Fibroblast of skin of back (primary cell): Measurements from ENCODE around the gene DYNLT2B.
A peak's percentile ranks its signal among the peaks of the same experiment; 100 is the strongest.
"Not testable (repeated sequence)": the region's sequence is repeated elsewhere in the genome, so short reads cannot be mapped to it uniquely, and the experiment has no call there.

Experiments used
- DNase-seq: peaks from one replicate; pipeline ENCODE4 v3.0.0-alpha.2; 2013

The DYNLT2B gene

DNA sequence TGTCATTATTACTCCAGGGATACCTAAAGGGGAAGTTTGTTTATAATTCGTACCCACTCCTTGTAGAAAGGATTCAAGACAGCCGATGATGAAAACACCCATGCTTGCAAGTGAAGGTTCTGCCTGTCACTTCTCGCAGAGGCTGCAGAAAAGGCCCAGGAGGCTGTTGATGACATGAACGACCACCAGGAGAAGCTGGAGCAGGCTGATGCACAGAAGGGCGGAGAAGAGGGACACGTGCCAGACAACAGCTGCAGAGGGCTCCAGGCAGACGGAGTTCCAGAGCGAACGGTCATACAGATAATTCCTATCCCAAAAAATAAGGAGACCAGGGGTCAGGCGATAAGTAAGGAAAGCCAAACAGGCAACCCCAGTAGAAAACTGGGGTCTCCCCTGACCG lies 5.7 kb upstream of the DYNLT2B start:
- DNase-seq, result peak; percentile 36

DNA sequence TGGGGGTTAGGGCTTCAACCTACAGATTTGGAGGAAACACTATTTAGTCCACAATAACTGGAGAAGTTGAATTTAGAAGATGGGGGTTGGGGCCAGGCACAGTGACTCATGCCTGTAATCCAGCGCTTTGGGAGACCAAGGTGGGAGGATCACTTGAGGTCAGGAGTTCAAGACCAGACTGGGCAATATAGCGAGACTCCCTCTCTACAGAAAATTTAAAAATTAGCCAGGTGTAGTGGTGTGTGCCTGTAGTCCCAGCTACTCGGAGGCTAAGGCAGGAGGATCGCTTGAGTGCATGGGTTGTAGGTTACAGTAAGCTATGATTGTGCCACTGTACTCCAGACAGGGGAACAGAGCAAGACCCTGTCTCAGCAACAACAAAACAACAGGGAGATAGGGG lies 5.0 kb upstream of the DYNLT2B start:
- DNase-seq, result no peak

DNA sequence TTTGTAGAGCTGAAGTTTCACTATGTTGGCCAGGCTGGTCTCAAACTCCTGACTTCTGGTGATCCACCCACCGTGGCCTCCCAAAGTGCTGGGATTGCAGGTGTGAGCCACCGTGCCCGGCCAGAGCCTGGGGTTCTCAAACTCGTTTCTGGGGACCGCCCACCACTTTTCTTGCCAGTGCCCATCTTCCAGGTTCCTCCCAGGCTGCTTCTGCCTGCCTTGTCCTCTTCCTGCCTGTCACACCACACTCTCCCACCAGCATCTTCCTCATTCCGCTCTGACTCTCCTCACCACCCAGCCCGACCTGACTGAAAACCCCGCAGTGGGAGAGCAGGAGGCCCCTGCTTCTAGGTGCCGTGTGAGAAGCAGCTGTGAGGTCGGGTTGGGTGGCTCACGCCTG lies 3.1 kb upstream of the DYNLT2B start:
- DNase-seq, result no peak

DNA sequence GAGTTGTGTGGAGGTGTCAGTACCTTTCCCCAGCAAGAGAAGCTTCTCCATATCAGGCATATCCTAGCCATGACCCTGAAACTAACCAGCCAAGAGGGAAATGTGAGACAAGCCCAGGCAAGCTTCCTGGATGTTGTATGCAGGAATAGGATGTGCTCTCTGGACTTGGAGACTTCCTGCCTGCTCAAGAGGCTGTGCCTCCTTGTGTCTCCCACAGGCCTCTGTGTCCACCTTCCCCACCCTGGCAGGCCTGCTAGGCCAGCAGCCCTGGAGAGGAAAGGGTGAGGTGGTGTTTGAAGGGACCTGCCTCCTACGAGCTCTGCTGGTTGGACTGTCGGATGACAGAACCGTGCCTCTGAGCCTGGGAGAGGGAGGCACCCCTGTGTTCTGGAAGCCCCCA lies 2.1 kb upstream of the DYNLT2B start:
- DNase-seq, result no peak

DNA sequence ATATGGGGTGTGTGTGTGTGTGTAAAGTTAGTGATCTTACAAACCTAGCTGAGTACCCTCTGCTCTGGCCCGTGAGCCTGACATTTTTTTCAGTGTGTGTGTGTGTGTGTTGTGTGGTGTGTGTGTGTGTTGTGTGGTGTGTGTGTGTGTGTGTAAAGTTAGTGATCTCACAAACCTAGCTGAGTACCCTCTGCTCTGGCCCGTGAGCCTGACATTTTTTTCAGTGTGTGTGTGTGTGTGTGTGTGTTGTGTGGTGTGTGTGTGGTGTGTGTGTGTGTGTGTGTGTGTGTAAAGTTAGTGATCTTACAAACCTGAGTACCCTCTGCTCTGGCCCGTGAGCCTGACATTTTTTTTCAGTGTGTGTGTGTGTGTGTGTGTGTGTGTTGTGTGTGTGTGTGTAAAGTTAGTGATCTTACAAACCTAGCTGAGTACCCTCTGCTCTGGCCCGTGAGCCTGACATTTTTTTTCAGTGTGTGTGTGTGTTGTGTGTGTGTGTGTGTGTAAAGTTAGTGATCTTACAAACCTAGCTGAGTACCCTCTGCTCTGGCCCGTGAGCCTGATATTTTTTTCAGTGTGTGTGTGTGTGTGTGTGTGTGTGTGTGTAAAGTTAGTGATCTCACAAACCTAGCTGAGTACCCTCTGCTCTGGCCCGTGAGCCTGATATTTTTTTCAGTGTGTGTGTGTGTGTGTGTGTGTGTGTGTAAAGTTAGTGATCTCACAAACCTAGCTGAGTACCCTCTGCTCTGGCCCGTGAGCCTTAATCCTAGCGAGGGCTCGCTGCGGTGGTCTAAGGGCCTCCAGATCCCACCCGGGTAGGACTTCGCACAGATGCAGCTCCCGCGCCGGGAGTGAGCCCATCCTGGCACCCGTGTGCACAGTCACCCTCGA lies 997 bp downstream of the DYNLT2B start:
- DNase-seq, result not testable (repeated sequence)

DNA sequence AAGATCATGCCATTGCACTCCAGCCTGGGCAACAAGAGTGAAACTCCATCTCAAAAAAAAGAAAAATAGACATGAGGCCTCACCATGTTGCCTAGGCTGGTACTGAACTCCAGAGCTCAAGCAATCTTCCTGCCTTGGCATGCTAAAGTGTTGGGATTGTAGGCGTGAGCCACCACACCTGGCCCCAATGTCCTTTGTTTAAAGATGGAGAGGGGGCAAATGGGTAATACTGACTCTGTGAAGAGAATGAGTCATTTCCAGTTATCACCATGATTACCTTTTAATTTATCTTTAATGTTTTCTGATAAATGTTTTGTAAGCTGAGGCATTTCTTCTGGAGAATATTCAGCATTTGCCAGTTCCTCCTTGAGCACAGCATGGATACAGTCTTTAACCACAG lies 2.2 kb downstream of the DYNLT2B start:
- DNase-seq, result no peak

DNA sequence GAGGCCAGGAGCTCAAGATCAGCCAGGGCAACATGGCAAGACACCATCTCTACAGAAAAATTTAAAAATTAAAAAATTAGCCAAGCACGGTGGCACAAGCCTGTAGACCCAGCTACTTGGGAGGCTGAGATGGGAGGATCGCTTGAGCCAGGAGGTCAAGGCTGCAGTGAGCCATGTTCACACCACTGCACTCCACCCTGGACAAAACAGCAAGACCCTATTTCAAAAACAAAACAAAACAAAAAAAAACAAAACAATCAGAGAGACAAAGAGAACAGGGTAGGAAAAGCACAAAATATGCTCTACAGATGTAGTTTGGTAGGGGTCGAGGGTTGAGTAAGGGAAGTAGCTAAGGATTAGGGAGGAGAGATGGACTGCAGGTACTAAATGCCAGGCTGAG lies 3.4 kb downstream of the DYNLT2B start:
- no peak for DNase-seq

DNA sequence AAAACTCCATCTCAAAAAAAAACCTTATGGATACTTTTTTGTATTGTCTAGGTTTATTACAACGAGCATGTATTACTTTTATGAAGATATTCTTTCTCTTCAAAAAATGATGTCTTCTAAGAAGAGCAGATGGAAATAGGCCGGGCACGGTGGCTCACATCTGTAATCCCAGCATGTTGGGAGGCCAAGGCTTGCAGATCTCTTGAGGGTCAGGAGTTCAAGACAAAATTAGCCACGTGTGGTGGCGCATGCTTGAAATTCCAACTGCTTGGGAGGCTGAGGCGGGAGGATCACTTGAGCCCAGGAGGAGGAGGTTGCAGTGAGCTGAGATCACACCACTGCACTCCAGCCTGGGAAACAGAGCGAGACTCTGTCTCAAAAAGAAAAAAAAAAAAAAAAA lies 4.0 kb downstream of the DYNLT2B start:
- peak; percentile 12 for DNase-seq

DNA sequence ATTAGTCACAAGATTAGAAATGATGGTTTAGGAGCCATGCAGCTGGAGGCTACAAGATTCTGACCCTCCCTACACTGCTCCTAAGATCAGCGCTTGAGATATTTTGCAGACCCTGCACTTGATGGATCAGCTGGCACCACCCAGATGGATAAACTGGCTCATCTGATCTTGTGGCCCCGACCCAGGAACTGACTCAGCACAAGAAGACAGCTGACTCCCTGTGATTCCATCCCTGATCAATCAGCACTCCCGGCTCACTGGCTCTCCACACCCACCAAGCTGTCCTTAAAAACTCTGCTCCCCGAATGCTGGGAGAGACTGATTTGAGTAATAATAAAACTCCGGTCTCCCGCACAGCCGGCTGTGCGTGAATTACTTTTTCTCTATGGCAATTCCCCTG lies 15.1 kb downstream of the DYNLT2B start:
- not testable (repeated sequence) for DNase-seq

DNA sequence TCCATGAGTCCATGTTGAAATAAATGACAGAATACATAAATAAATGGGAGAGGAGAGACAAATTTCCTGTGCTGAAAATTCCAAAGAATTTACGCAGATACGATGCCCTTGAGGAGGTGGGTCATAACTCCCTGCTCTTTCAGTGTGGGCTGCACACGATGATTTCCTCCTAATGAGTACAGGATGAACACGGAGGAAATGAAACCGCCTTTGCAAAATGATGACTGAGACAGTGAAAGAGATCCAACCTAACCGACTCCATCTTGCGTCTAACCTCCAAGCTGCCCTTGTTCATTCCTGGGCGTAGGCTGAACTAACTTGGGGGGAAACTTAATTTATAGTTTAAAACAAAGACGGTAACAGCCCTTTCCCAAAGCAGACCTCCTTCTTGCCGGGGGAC lies 15.5 kb downstream of the DYNLT2B start:
- DNase-seq, result not testable (repeated sequence)

DNA sequence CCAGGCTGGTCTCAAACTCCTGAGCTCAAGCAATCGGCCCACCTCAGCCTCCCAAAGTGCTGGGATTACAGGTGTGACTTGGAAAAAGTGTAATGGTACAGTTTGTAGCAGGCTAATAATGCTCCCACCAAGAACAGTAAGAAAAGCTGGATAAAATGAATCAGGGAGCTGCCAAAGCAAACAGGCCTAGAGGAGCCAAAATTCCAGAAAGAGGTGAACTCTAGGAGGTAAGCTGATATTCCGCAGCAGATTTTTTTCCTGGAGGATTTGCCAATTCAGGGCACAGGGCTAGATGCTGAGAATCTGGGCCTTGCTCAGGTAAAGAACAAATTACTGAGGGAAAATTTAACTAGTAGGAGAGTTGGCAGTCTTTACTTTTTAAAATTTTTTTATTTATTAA lies 19.5 kb downstream of the DYNLT2B start:
- no peak for DNase-seq

DNA sequence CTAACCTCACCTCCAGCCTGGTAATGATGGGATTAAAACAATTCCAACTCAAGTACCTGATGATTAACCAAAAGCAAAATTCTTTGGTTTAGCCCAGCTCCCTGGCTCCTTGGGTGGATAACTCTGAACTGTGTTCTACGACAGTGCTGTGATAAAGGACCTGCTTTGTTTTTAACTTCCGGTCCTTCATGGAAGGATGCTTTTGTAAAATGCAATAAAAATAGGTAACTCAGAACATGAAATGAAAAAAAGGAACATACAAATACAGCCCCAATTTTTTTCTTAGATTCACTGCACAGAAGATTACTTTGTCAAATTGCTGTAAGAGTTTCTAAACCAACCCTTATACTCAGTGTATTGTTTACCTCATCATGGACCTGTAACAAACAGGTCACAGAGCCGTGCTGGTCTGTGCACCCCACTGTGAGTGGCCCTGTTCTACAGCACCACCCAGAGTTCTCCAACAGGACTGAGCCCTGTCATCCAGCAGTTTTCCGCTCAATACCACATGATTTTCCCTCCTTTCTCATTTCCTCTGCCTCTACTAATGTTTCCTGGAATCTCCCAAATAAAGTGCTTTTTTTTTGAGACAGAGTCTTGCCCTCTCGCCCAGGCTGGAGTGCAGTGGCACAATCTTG lies 25.6 kb downstream of the DYNLT2B start:
- no peak for DNase-seq

DNA sequence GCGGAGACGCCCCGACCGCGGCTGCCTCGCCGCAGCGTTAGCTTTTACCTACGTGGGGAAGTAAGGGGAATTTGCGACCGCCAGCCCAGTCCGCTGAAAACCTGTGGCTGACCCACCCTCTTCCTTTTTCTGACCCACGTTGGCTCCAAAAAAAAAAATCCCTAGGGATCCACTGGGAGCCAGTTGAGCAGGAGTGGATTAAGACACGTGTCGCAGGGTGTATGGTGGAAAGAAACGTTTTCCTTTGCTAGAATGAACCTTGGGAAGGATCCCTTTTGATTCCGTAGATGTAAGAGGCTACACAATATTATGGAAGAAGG lies 29.9 kb downstream of the DYNLT2B start:
- DNase-seq, result peak; percentile 66

DNA sequence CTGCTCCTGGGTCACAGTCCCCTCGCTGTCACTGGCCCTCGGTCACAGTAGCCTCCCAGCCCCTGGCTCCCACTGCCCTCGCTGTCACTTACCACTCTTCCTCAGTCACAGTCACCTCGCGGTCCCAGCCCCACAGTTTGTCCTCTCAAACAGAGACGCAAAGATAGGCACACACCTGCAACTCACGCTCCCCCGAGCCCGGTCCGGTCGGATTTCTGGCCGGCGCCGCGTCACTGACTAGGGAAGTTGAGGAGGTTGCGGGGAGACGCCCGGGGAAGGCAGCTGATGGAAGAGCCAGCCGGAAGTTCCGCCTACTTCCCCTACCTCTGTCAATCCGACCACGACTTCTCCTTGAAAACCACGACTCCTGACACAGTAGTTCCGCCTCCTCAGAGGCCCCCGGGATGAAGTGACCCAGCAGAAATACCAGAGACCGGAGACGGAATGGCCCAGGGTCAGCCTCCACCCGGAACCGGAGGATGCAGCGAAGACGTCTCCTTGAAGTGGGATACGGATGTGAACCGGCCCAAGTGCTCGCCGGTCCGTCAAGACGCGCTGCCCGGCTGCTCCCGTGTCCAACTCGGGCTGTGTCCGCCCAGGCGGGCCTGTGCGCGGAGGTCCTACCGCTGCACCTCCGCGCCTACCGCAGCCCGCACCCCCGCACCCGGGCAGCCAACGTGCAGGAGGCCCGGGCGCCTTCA lies 30.4 kb downstream of the DYNLT2B start, which contains the start of gene PCYT1A:
Gene PCYT1A (minus strand): TSS at position 287 of the 701 bp plus-strand sequence. CDS start 17,195 bp downstream, outside the sequence.
- DNase-seq, result peak; percentile 97

DNA sequence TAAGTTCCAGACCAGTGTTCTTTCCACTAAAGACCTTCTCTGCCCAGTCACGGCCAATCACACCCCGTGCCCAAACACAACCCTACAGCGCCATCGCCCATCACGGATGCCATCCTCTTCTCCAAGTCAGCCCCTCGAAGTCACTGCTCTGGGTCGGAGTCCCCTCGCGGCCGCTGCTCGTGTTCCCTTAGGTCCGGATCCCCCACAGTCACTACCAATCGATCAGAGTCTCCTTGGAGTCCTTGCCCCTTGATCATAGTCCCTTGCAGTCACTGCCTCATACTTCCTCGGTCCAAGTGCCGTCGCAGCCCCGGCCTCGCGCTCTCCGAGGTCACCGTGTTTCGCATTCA lies 31.0 kb downstream of the DYNLT2B start:
- DNase-seq, result peak; percentile 24

DNA sequence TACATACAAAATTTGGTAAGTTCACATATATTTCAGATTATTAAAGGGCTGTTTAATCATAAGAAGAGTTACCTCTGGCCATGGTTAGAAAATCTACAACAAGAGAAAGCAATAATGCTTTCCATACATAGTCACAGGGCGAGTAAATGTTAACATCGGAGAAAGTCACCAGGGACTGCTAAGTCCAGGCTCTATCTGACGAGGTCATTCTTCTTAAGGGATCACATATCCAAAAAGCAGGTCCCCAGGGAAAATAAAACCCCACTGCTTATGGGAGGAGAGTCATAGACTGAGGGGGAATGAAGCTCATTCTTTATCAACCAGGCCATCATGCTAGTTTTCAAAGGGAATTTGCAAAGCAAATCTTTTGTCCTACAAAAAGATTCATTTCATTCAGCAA lies 33.6 kb downstream of the DYNLT2B start:
- DNase-seq, result peak; percentile 73

DNA sequence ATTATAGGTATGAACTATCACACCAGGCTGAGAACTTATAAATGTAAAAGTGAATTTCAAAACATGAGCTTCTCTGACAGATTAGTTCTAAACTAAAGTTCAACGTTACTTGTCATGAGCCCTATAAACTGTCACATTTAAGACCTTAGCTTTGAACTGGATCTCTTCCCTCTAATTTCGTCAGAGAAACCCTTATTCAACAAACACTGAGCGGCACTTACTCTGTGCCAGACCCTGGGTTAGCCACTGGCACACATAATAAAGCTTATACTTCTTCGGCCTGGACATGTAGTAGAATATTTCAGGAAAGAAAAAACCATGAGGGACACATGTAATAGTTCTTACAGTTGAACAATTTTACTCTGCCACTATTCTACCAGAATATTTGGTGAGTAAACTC lies 36.1 kb downstream of the DYNLT2B start:
- DNase-seq, result no peak

DNA sequence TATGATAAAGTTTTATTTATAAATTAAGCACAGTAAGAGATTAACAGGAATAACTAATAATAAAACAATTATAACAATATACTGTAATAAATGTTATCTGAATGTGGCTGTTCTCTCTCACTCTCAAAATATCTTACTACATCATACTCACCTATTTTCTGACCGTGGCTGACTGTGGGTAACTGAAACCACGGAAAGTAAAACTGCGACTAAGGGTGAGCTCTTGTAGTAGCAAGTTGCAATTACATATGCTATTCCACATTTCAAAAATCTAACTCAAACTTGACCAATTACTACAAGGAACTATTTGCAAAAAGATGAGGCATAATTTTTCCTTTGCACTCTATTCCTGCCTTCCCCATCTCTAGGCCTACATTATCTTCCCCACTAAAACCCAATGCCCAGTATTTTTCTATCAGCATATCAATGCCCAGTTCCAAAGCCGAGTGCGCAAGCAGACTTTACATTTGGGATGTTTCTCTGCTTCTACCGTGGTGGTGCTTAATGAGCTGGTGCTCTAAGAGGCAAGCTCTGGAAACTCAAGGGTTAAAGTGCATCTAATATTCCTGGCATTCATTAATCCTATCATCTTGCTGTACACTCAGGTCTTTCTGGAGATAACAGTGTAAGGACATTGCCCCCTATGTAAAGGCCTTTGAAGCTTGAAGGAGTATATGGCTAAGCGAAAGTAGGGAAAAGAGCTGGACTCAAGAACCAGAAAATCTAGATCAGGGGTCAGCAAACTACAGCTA lies 37.2 kb downstream of the DYNLT2B start:
- no peak for DNase-seq

DNA sequence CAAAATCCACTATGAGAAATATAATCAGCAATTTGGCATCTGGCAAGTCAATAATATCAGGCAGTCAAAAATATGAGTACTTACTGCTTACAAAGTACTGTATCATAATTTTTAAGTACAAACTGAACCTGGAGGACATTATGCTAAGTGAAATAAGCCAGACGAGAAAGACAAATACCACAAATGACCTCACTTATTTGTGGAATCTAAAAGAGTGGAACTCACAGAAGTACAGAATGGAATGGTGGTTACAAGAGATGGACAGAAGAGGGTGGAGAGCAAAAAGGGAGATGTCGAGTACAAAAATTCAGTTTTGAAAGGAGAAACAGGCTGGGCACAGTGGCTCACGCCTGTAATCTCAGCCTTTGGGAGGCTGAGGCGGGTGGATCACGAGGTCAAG lies 42.9 kb downstream of the DYNLT2B start:
- DNase-seq, result peak; percentile 28

DNA sequence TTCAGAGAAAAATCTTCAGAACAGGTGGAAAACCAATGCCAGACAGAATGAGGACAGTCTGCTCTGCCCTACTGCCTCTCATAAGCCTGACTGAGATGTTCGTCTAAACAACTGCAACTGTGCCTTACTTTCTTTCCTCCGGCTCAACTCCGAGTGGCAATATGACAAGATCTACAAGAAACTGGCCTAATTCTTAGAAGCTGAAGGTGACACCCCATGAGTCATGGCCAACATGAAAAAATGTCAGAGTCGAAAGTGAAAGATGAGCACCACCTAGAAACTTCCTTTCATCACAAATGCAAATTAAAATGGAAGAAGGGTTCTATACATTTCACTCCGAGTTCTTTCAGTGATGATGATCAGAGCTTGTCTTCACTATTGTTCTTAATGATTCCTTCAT lies 43.5 kb downstream of the DYNLT2B start:
- DNase-seq, result no peak

DNA sequence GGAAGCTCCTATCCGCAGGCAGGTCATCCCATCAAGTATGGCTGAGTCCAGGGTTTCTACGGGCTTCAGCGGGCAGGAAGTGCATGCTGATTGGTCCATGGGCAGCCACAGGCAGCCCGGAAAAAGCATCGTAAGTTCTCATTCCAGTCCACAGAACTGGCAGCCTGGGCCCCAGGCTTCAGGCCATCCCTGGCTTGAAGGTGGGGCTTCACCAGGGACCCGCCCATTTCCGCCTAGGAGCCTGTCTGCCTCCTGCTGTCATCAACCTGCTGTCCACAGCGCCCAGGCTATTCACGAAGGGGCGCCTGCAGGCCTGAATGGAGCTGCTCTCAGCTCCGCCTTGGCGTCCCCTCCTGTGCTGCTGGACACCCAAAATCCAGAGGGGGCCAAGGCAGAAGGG lies 44.4 kb downstream of the DYNLT2B start:
- no peak for DNase-seq

DNA sequence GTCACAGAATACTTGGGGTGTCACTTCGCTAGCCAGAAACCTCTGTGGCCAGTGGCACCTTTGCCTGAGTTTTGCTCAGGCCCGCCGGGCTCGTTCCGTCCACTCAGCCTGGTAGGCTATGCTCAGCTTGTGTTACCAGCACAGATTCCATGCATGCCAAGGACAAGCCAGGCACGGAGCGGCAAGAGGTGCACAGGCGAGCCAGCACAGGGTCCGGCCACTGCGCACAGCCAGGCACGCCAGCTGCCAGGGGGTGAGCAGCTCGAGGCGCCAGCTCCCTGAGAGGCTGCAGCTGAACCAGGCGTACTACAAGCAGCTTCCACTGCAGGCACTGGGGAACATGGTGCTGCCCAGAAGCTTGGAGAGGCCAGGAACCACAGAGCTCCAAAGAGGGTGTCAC lies 45.2 kb downstream of the DYNLT2B start:
- DNase-seq, result no peak

DNA sequence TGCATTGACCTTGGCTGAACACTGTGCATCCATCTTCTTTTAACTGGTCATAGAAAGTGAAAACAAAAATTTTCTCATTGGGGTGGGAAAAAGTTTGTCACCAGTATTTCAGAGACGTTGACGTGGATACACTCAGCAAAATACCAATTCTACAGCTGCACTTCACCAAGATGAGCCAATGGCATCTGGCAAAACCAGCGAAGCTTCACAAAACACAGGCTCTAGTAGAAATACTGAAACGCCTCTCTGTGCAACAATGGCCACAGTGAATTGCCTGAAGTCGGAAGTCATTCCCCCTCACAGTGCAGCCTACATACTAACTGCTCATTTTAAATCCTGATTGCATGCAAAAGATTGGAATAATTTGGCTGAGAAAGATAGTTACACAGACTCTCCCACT lies 47.5 kb downstream of the DYNLT2B start:
- no peak for DNase-seq
